ENCODE measurements around the gene ITIH5.

GRCh38 chr10:7609556-7609955 lies 57.2 kb downstream of the ITIH5 start:
- TF ChIP-seq CTCF (conservative IDR thresholded peaks at IDR 0.05; ENCODE audit: low read length) (no peak), EZH2phosphoT487 (IDR thresholded peaks at IDR 0.05; ENCODE audit: borderline replicate concordance) (no peak)
